Measurements from ENCODE around the gene KRT26. TPM values are rescaled to one million over a fixed set of nuclear protein-coding genes. Genes with fewer than 3 reads are reported as not detected.

The KRT26 gene
- total and polyA plus RNA-seq, 8 donors = not detected

DNA sequence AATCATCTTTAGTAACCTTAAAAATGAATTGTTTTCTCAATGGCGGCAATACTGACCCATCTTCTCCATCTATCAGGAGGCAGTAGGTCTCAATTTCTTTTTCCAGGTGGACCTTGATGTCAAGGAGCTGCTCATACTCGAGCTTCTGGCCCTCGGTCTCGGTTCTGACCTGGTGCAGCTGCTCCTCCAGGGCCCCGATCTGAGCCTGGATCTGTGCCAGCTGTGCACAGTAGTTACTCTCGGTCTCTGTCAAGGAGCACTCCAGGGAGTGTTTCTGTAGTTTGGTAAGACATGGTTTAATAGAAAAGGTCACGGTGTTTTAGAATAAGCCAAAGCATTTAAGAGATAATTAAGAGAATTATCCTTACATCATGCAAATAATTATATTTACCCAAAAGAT, 5.5 kb upstream of the KRT26 start:
- Histone ChIP-seq H3K9me3 (no peaks in the 10 kb centered on the region), H3K36me3 (no peaks in the 10 kb centered on the region), H3K27ac (no peak overlapping the region), H3K27me3 (peaks cover 19 to 51% of the 10 kb centered on the region in 2 donors), H3K4me1 (no peaks in the 10 kb centered on the region), H3K4me3 (no peak overlapping the region)
- intact Hi-C loops (cut with DNase I) = no loop called here
- DNase-seq (no peak), ATAC-seq (no peak)
- TF ChIP-seq, protein P1, sequence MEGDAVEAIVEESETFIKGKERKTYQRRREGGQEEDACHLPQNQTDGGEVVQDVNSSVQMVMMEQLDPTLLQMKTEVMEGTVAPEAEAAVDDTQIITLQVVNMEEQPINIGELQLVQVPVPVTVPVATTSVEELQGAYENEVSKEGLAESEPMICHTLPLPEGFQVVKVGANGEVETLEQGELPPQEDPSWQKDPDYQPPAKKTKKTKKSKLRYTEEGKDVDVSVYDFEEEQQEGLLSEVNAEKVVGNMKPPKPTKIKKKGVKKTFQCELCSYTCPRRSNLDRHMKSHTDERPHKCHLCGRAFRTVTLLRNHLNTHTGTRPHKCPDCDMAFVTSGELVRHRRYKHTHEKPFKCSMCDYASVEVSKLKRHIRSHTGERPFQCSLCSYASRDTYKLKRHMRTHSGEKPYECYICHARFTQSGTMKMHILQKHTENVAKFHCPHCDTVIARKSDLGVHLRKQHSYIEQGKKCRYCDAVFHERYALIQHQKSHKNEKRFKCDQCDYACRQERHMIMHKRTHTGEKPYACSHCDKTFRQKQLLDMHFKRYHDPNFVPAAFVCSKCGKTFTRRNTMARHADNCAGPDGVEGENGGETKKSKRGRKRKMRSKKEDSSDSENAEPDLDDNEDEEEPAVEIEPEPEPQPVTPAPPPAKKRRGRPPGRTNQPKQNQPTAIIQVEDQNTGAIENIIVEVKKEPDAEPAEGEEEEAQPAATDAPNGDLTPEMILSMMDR (IDR thresholded peaks at IDR 0.05) = no peak

DNA sequence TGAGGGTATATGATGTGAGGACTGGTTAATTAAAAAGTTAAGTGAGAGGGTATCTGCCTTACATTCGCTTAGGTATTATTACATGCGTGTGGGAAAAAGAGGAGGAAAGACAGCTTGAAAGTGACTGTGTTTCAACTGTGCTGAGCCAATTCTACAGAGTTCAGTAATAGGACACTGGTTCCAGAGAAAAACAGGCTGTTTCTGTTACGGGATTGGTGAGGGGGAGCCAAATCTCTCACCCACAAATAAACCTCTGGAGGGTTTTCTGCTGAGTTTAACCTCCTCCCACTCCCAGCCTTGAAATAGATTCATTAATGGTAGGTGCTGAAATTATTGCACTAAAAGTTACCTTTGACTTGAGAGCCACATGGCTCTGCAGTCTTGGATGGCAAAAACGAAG, 3.9 kb upstream of the KRT26 start:
- TF ChIP-seq, protein P1 (IDR thresholded peaks at IDR 0.05) = no peak
- Histone ChIP-seq H3K4me3 (no peak overlapping the region), H3K4me1 (no peaks in the 10 kb centered on the region), H3K27me3 (peaks cover 19 to 58% of the 10 kb centered on the region in 2 donors), H3K9me3 (no peaks in the 10 kb centered on the region), H3K27ac (no peak overlapping the region), H3K36me3 (no peaks in the 10 kb centered on the region)
- no peak for DNase-seq
- intact Hi-C loops (cut with DNase I) = no loop called here
- ATAC-seq = no peak

DNA sequence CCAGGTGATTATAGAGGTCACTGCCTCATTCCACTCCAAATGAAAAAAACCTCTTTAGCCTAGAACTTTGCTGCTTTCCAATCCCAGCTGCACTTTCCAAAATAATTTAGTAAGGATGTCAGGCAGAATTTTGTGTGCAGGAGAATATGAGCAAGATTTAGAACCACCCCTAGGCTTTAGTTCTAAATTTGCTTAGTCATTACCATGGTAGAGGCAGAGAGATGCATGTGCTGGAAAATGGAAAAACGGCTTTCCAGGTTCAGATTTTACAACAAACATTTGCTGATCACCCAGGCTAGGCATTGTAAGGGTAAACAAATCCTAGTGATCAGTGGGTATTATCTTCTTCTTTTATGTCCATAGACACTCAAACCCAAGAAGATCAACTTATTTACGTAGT, 6.3 kb downstream of the KRT26 start:
- intact Hi-C loops (cut with DNase I) = no loop called here
- ATAC-seq (no peak), DNase-seq (no peak)
- Histone ChIP-seq H3K9me3 (peaks cover 0 to 36% of the 10 kb centered on the region in 2 donors), H3K36me3 (no peaks in the 10 kb centered on the region), H3K4me3 (no peak overlapping the region), H3K4me1 (no peaks in the 10 kb centered on the region), H3K27ac (no peak overlapping the region), H3K27me3 (no peaks in the 10 kb centered on the region)
- TF ChIP-seq, protein P1 (IDR thresholded peaks at IDR 0.05) = no peak

- DNase-seq (no peak), ATAC-seq (no peak)
- peaks cover 0 to 55% of the 10 kb centered on the region in 2 donors for H3K9me3 ChIP-seq
- H3K27me3 ChIP-seq = no peaks in the 10 kb centered on the region
- no peaks in the 10 kb centered on the region for H3K4me1 ChIP-seq
- H3K27ac ChIP-seq = no peak overlapping the region
- intact Hi-C loops (cut with DNase I) = no loop called here
- H3K36me3 ChIP-seq = no peaks in the 10 kb centered on the region
- no peak overlapping the region for H3K4me3 ChIP-seq
- TF ChIP-seq, protein P1 (IDR thresholded peaks at IDR 0.05) = no peak
Observed at GRCh38 chr17:40763752-40764151, 8.2 kb downstream of the KRT26 start.

GRCh38 chr17:40760105-40761016, 11.6 kb downstream of the KRT26 start:
- no peak for DNase-seq
- Histone ChIP-seq H3K27ac (no peak overlapping the region), H3K27me3 (no peaks in the 10 kb centered on the region), H3K4me3 (no peak overlapping the region), H3K36me3 (no peaks in the 10 kb centered on the region), H3K9me3 (peaks cover 0 to 59% of the 10 kb centered on the region in 2 donors), H3K4me1 (no peaks in the 10 kb centered on the region)
- TF ChIP-seq, protein P1 (IDR thresholded peaks at IDR 0.05) = no peak
- intact Hi-C loops (cut with DNase I) = no loop called here
- no peak for ATAC-seq

Measured in left lung (tissue), 10 donors.